GM23338 (cell line): ENCODE data around the gene NDUFAB1. TPM values are rescaled to one million over a fixed set of nuclear protein-coding genes. Genes with fewer than 3 reads are reported as not detected.
"Not testable (repeated sequence)": the region's sequence is repeated elsewhere in the genome, so short reads cannot be mapped to it uniquely, and the experiment has no call there.

Experiments
- ATAC-seq: fragments of 200-7000 bp; cut with Tn5 transposase; 3 replicates; pipeline ENCODE4 v1.9.1; 2020
- DNase-seq: peaks from one replicate; pipeline ENCODE4 v3.0.0-alpha.2; 2015; ENCODE audit warnings: low spot score
- H2AFZ ChIP-seq: fragments of 200-600 bp; sonication (generic); 2 replicates; pipeline ENCODE4 v1.8.0; 2016; ENCODE audit warnings: antibody characterized with exemption, mild to moderate bottlenecking, moderate library complexity
- H3F3A ChIP-seq: fragments of 200-600 bp; sonication (generic); replicated peaks from 2 replicates; pipeline ENCODE4 v1.8.0; 2017; ENCODE audit warnings: antibody characterized with exemption, mixed run types, low read depth
- H3K27ac ChIP-seq: fragments of 200-600 bp; sonication (generic); 2 replicates; pipeline ENCODE4 v1.6.1; 2016; ENCODE audit warnings: low read depth
- H3K27me3 ChIP-seq: fragments of 200-600 bp; sonication (generic); 2 replicates; pipeline ENCODE4 v1.8.0; 2016; ENCODE audit warnings: mild to moderate bottlenecking, mixed run types, moderate library complexity; ENCODE audit not compliant: insufficient read depth
- H3K36me3 ChIP-seq: fragments of 200-600 bp; sonication (generic); 2 replicates; pipeline ENCODE4 v1.8.0; 2016; ENCODE audit warnings: mild to moderate bottlenecking; ENCODE audit not compliant: insufficient read depth
- H3K4me1 ChIP-seq: fragments of 200-600 bp; sonication (generic); 2 replicates; pipeline ENCODE4 v1.8.0; 2016; ENCODE audit warnings: mild to moderate bottlenecking, moderate library complexity; ENCODE audit not compliant: insufficient read depth
- H3K4me2 ChIP-seq: fragments of 200-600 bp; sonication (generic); 2 replicates; pipeline ENCODE4 v1.7.1; 2017; ENCODE audit warnings: mixed run types
- H3K4me3 ChIP-seq: fragments of 200-600 bp; sonication (generic); 2 replicates; pipeline ENCODE4 v1.6.1; 2016; ENCODE audit warnings: mixed run types
- H3K79me2 ChIP-seq: fragments of 200-600 bp; sonication (generic); replicated peaks from 2 replicates; pipeline ENCODE4 v1.8.0; 2017; ENCODE audit warnings: mild to moderate bottlenecking; ENCODE audit not compliant: insufficient read depth
- H3K9me2 ChIP-seq: fragments of 200-600 bp; sonication (generic); 2 replicates; pipeline ENCODE4 v1.8.0; 2017; ENCODE audit not compliant: insufficient read depth
- H4K20me1 ChIP-seq: fragments of 200-600 bp; sonication (generic); replicated peaks from 2 replicates; pipeline ENCODE4 v1.8.0; 2017; ENCODE audit warnings: mild to moderate bottlenecking; ENCODE audit not compliant: insufficient read depth
- H3K27ac Mint-ChIP-seq: 2 replicates; pipeline ENCODE4 v1.8.0; 2020; ENCODE audit warnings: inconsistent platforms, mild to moderate bottlenecking, moderate library complexity, mixed read lengths
- H3K27me3 Mint-ChIP-seq: 3 replicates; pipeline ENCODE4 v1.8.0; 2022; ENCODE audit warnings: low read depth, mild to moderate bottlenecking, moderate library complexity, mixed read lengths, inconsistent platforms; ENCODE audit not compliant: insufficient read depth, poor library complexity
- H3K36me3 Mint-ChIP-seq: 3 replicates; pipeline ENCODE4 v1.8.0; 2021; ENCODE audit warnings: low read depth, mild to moderate bottlenecking, inconsistent platforms, moderate library complexity, mixed read lengths
- H3K4me1 Mint-ChIP-seq: 3 replicates; pipeline ENCODE4 v1.8.0; 2020; ENCODE audit warnings: mild to moderate bottlenecking, inconsistent platforms, mixed read lengths
- H3K4me3 Mint-ChIP-seq: 3 replicates; pipeline ENCODE4 v1.8.0; 2021; ENCODE audit warnings: moderate library complexity, mild to moderate bottlenecking, inconsistent platforms, mixed read lengths
- H3K9me3 Mint-ChIP-seq: 3 replicates; pipeline ENCODE4 v1.8.0; 2020; ENCODE audit warnings: moderate library complexity, mild to moderate bottlenecking, inconsistent platforms, mixed read lengths
- CREB1 ChIP-seq: fragments of 250-450 bp; sonication (Bioruptor Pico); IDR thresholded peaks from 2 replicates; pipeline ENCODE4 v1.5.0; 2020; ENCODE audit warnings: low read depth, mild to moderate bottlenecking, moderate library complexity
- CTCF ChIP-seq, 2 experiments: fragments of 200-600 bp in 1 of 2; sonication (generic) in 1 of 2; conservative IDR thresholded peaks; 2 replicates each; pipeline versions ENCODE4 v1.5.1 to v1.6.1; 2016 to 2017; ENCODE audit warnings: antibody characterized with exemption in 2 of 2, low read depth in 2 of 2, mild to moderate bottlenecking in 2 of 2, moderate library complexity in 1 of 2
- ETS1 ChIP-seq: IDR thresholded peaks from 2 replicates; pipeline ENCODE4 v1.6.1; 2016; ENCODE audit warnings: antibody characterized with exemption
- EZH2 ChIP-seq: fragments of 200-600 bp; sonication (generic); IDR thresholded peaks from one replicate; pipeline ENCODE4 v1.8.0; 2017; ENCODE audit warnings: antibody characterized with exemption, mild to moderate bottlenecking, low read depth; ENCODE audit not compliant: unreplicated experiment
- EZH2phosphoT487 ChIP-seq: fragments of 200-600 bp; sonication (generic); IDR thresholded peaks from one replicate; pipeline ENCODE4 v1.8.1; 2018; ENCODE audit warnings: antibody characterized with exemption; ENCODE audit not compliant: unreplicated experiment
- JUNB ChIP-seq: IDR thresholded peaks from one replicate; pipeline ENCODE4 v1.6.1; 2016; ENCODE audit warnings: antibody characterized with exemption; ENCODE audit not compliant: unreplicated experiment
- NANOG ChIP-seq: IDR thresholded peaks from 2 replicates; pipeline ENCODE4 v1.6.1; 2016; ENCODE audit warnings: antibody characterized with exemption, borderline replicate concordance
- POLR2AphosphoS5 ChIP-seq: IDR thresholded peaks from 2 replicates; pipeline ENCODE4 v1.6.1; 2016; ENCODE audit warnings: antibody characterized with exemption, low read depth
- REST ChIP-seq: IDR thresholded peaks from one replicate; pipeline ENCODE4 v1.6.1; 2018; ENCODE audit warnings: antibody characterized with exemption; ENCODE audit not compliant: unreplicated experiment
- STAT1 ChIP-seq: IDR thresholded peaks from one replicate; pipeline ENCODE4 v1.6.1; 2016; ENCODE audit warnings: antibody characterized with exemption; ENCODE audit not compliant: unreplicated experiment
- ZNF114 ChIP-seq: fragments of 250-450 bp; sonication (Bioruptor Pico); IDR thresholded peaks from 2 replicates; pipeline ENCODE4 v1.5.0; 2020; ENCODE audit warnings: mild to moderate bottlenecking, moderate library complexity
- polyA plus RNA-seq: library from polyadenylated mRNA; unstranded; fragments of >200 nt; fragmentation: Nextera tagmentation; extraction: Ambion mirVana; gene quantifications from 2 replicates; pipeline ENCODE4 v1.2.1, GENCODE V29; 2016
- total RNA-seq: library from RNA; depleted of rRNA; stranded (reverse); fragments of >200 nt; shearing (Covaris generic); gene quantifications from 2 replicates; pipeline ENCODE4 v1.2.3, GENCODE V29; 2014

Gene NDUFAB1
- total and polyA plus RNA-seq, 2 experiments from 2014 or later: 136 to 477 TPM

GRCh38 chr16:23584186-23585076 is 11.7 kb downstream of the NDUFAB1 start (continued):
- TF ChIP-seq EZH2phosphoT487: no peak
- no peak for TF ChIP-seq CTCF (conservative IDR thresholded peaks at IDR 0.05; ENCODE audit: low read depth in 2 of 2)

- H3K4me2 ChIP-seq, H3K4me1 ChIP-seq, H3F3A ChIP-seq, H3K4me3 ChIP-seq, DNase-seq, H2AFZ ChIP-seq, H3K9me3 Mint-ChIP-seq, H3K27me3 ChIP-seq, H3K9me2 ChIP-seq, ATAC-seq, H3K4me3 Mint-ChIP-seq, H3K27ac Mint-ChIP-seq, H3K4me1 Mint-ChIP-seq, H3K27ac ChIP-seq, H3K27me3 Mint-ChIP-seq: not testable (repeated sequence)
- H3K79me2 ChIP-seq: peaks cover 24% of the 10 kb centered on the region
- peaks cover 32% of the 10 kb centered on the region for H3K36me3 ChIP-seq
- H4K20me1 ChIP-seq: peaks cover 17% of the 10 kb centered on the region
- H3K36me3 Mint-ChIP-seq: peaks cover 70% of the 10 kb centered on the region
Observed at GRCh38 chr16:23583271-23583670, 12.8 kb downstream of the NDUFAB1 start.

- H3K4me3 ChIP-seq: no peak overlapping the region
- H3F3A ChIP-seq: 0 out of 2 replicates have a peak, but pooled peaks cover 7% of the 10 kb centered on the region
- H4K20me1 ChIP-seq: peaks cover 17% of the 10 kb centered on the region
- Mint-ChIP-seq H3K27ac (no peak overlapping the region), H3K4me3 (no peak overlapping the region), H3K27me3 (peaks cover 7% of the 10 kb centered on the region), H3K36me3 (peaks cover 58% of the 10 kb centered on the region), H3K9me3 (no peaks in the 10 kb centered on the region), H3K4me1 (no peaks in the 10 kb centered on the region)
- no peak overlapping the region for H2AFZ ChIP-seq
- H3K27me3 ChIP-seq: no peaks in the 10 kb centered on the region
- ATAC-seq (no peak), DNase-seq (no peak)
- peaks cover 28% of the 10 kb centered on the region for H3K36me3 ChIP-seq
- H3K9me2 ChIP-seq: no peaks in the 10 kb centered on the region
- peaks cover 10% of the 10 kb centered on the region for H3K79me2 ChIP-seq
- no peak overlapping the region for H3K4me2 ChIP-seq
- no peaks in the 10 kb centered on the region for H3K4me1 ChIP-seq
- H3K27ac ChIP-seq: no peak overlapping the region
- TF ChIP-seq CREB1 (CRISPR knock-in tag) (no peak), EZH2 (no peak), REST (no peak), ZNF114 (no peak), ETS1 (no peak), CTCF (conservative IDR thresholded peaks at IDR 0.05; ENCODE audit: low read depth in 2 of 2) (no peak), NANOG (no peak), JUNB (no peak), POLR2AphosphoS5 (no peak), STAT1 (no peak)
Observed at GRCh38 chr16:23581764-23582163, 14.4 kb downstream of the NDUFAB1 start.
